Measurements from ENCODE around the gene TBC1D20. TPM values are rescaled to one million over a fixed set of nuclear protein-coding genes. Genes with fewer than 3 reads are reported as not detected.

The TBC1D20 gene
- total and polyA plus RNA-seq, 2 of the 4 experiments (the other 2 are of a cell fraction), result 39.1 to 42.8 TPM

DNA sequence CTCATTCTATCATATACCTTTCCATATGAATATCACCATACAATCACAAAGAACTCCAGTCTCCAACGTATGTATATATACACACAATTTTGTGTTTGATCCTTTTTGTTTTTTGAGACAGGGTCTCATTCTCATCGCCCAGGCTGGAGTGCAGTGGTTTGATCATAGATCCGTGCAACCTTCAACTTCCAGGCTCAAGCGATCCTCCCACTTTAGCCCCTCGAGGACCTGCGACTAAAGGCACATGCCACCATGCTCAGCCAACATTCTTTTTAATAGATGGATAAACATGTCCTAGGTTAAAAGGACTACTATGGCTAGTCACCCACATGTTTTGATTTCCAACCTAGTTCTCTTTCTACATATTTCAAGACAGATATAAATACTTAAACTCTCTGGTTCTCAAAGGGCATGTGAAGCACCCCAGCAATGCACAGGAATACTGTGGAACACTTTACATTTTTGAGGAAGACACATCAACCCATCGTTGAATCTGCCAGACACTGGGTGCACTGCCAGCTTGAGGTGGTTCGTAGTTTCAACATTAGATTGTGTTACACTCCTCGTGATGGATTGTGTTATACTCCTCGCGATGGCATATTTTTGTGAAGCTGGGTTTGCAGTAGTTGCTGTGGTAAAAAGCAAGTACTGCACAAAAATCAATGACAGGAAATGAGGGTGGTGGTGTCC is 40.9 kb upstream of the TBC1D20 start:
- in situ Hi-C loops (cut with MboI; ENCODE audit: low sequenced_read_pairs), result no loop called here
- Histone ChIP-seq H3K4me2 (ENCODE audit: low read depth, low read length) (no peak overlapping the region), H2AK9ac (replicated peaks; ENCODE audit: low read depth, low read length, poor library complexity) (no peak overlapping the region), H3K9ac (ENCODE audit: low read depth, low read length) (no peak overlapping the region), H3K9me1 (ENCODE audit: insufficient read depth, low read length) (peaks cover 2% of the 10 kb centered on the region; the same call in 1 of the 2 replicates), H3K23ac (ENCODE audit: low read depth, low read length) (no peak overlapping the region), H3K4ac (ENCODE audit: low read depth, low read length) (no peak overlapping the region), H2BK5ac (ENCODE audit: low read depth, low read length, poor library complexity, severe bottlenecking) (no peak overlapping the region), H2BK20ac (ENCODE audit: low read depth, low read length) (no peak overlapping the region), H3K9me3 (ENCODE audit: control insufficient read depth, insufficient read depth, low read length) (no peaks in the 10 kb centered on the region), H4K20me1 (ENCODE audit: insufficient read depth, low read length) (peaks cover 21% of the 10 kb centered on the region), H3K4me1 (ENCODE audit: control insufficient read depth, insufficient read depth, low read length) (peaks cover 5% of the 10 kb centered on the region), H3K79me1 (ENCODE audit: low read depth in 1 of 2, low read length in 2 of 2) (peaks cover 18 to 31% of the 10 kb centered on the region in 2 experiments), H3K4me3 (ENCODE audit: insufficient read depth, low read depth, low read length) (no peak overlapping the region), H3K14ac (replicated peaks; ENCODE audit: low read depth, low read length) (no peak overlapping the region), H2BK120ac (ENCODE audit: low read depth, low read length) (no peak overlapping the region), H3K27ac (ENCODE audit: insufficient read depth, low read length) (no peak overlapping the region), H3K27me3 (ENCODE audit: control insufficient read depth, insufficient read depth, low read length) (no peaks in the 10 kb centered on the region), H2AK5ac (ENCODE audit: low read depth, low read length) (no peak overlapping the region), H3K36me3 (ENCODE audit: control insufficient read depth, insufficient read depth, low read length) (peaks cover 33% of the 10 kb centered on the region), H3K18ac (ENCODE audit: low read depth, low read length) (no peak overlapping the region), H4K5ac (ENCODE audit: low read depth, low read length) (no peak overlapping the region), H3K56ac (ENCODE audit: extremely low read depth, insufficient read depth, low read length) (no peak overlapping the region), H2AFZ (replicated peaks; ENCODE audit: low read length, poor library complexity) (no peak overlapping the region), H4K8ac (ENCODE audit: low read depth in 2 of 2, low read length in 2 of 2) (no peak overlapping the region), H2BK15ac (ENCODE audit: low read depth, low read length) (no peak overlapping the region), H4K91ac (ENCODE audit: insufficient read depth, low read depth, low read length) (no peak overlapping the region)
- ChIA-PET CTCF (no interaction called here), POLR2A (ENCODE audit: unreplicated experiment) (no interaction called here)
- DNase-seq (no peak), ATAC-seq (ENCODE audit: low read depth) (no peak)
- 100% methylated on average over 2 of the region's 11 CpGs; no CpG with 5 or more reads in 1 of the 2 experiments for WGBS, 2 experiments (ENCODE audit: extremely low coverage in 2 of 2, insufficient read length in 1 of 2)
- no TSS peak for BruUV-seq (replicated peaks)
- intact Hi-C loops (cut with micrococcal nuclease), result no loop called here
- dilution Hi-C loops (cut with HindIII; ENCODE audit: low sequenced_read_pairs, unreplicated experiment), result no loop called here
- TF ChIP-seq RCOR1 (IDR thresholded peaks at IDR 0.05; ENCODE audit: insufficient replicate concordance, low read length), result no peak
- TF ChIP-seq, protein P1, sequence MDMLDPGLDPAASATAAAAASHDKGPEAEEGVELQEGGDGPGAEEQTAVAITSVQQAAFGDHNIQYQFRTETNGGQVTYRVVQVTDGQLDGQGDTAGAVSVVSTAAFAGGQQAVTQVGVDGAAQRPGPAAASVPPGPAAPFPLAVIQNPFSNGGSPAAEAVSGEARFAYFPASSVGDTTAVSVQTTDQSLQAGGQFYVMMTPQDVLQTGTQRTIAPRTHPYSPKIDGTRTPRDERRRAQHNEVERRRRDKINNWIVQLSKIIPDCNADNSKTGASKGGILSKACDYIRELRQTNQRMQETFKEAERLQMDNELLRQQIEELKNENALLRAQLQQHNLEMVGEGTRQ (IDR thresholded peaks at IDR 0.05; ENCODE audit: low read depth, low read length), result no peak
- TF ChIP-seq FOS (IDR thresholded peaks at IDR 0.05; ENCODE audit: low read depth, low read length), result no peak
- no peak for TF ChIP-seq CHD1 (IDR thresholded peaks at IDR 0.05; ENCODE audit: low read depth, low read length)
- no peak for TF ChIP-seq MAZ (IDR thresholded peaks at IDR 0.05; ENCODE audit: borderline replicate concordance, low read depth, low read length)
- TF ChIP-seq BHLHE40 (IDR thresholded peaks at IDR 0.05; ENCODE audit: low read depth, low read length), result no peak
- no peak for TF ChIP-seq MAFK (IDR thresholded peaks at IDR 0.05; ENCODE audit: low read depth, low read length)
- TF ChIP-seq POLR2A (IDR thresholded peaks at IDR 0.05; ENCODE audit: low read depth, low read length), result no peak
- TF ChIP-seq RAD21 (IDR thresholded peaks at IDR 0.05; ENCODE audit: low read length), result no peak
- no peak for TF ChIP-seq MXI1 (IDR thresholded peaks at IDR 0.05; ENCODE audit: borderline replicate concordance, low read depth, low read length)
- TF ChIP-seq SMC3 (IDR thresholded peaks at IDR 0.05; ENCODE audit: low read depth, low read length), result no peak
- no peak for TF ChIP-seq NFE2L2 (IDR thresholded peaks at IDR 0.05; ENCODE audit: low read depth, low read length)
- TF ChIP-seq RFX5 (IDR thresholded peaks at IDR 0.05; ENCODE audit: low read depth, low read length), result no peak

All from IMR-90 (cell line).